ENCODE results near the gene ECHDC1. TPM values are rescaled to one million over a fixed set of nuclear protein-coding genes. Genes with fewer than 3 reads are reported as not detected.

The ECHDC1 gene
- total and polyA plus RNA-seq, 2 of the 8 experiments (the other 6 are each of a cell fraction or from before 2014, with no cell fraction given): 11.3 to 60.5 TPM

DNA sequence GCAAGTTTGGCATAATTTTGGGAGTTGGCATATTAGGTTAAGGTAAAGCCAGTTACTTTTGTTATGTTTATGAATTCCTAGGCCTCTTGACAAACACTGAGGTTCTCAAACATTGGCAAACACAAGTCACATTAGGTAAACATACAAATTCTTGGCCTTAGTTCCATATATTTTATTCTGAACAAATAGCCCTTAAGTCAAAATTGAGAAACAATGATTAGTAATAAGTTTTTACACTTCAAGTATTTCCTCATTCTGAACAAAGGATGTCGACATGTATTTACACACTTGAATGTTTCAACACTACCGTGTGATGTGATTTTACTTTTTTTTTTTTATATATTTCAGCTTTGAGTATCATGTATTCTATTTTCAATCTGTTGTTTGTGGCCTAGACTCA is 3.8 kb upstream of the ECHDC1 start (continued):
- TF ChIP-seq, protein P1, sequence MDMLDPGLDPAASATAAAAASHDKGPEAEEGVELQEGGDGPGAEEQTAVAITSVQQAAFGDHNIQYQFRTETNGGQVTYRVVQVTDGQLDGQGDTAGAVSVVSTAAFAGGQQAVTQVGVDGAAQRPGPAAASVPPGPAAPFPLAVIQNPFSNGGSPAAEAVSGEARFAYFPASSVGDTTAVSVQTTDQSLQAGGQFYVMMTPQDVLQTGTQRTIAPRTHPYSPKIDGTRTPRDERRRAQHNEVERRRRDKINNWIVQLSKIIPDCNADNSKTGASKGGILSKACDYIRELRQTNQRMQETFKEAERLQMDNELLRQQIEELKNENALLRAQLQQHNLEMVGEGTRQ (IDR thresholded peaks at IDR 0.05; ENCODE audit: low read length): no peak
- no peak for TF ChIP-seq SRF (IDR thresholded peaks at IDR 0.05; ENCODE audit: low read depth, low read length)
- TF ChIP-seq CEBPB (IDR thresholded peaks at IDR 0.05; ENCODE audit: low read depth, low read length): no peak
- TF ChIP-seq, protein P2, sequence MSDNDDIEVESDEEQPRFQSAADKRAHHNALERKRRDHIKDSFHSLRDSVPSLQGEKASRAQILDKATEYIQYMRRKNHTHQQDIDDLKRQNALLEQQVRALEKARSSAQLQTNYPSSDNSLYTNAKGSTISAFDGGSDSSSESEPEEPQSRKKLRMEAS (IDR thresholded peaks at IDR 0.05): no peak
- TF ChIP-seq CREB1 (IDR thresholded peaks at IDR 0.05): no peak
